Transverse colon (tissue), 4 donors: Measurements from ENCODE around the gene PRR20D. TPM values are rescaled to one million over a fixed set of nuclear protein-coding genes. Genes with fewer than 3 reads are reported as not detected.
"Not testable (repeated sequence)": the region's sequence is repeated elsewhere in the genome, so short reads cannot be mapped to it uniquely, and the experiment has no call there.

Experiments
- DNase-seq: peaks from one replicate; pipeline ENCODE4 v3.0.0-alpha.2; 2019
- H3K27ac ChIP-seq, 4 donors: fragments of 200-600 bp; sonication (generic); 2 replicates each; pipeline ENCODE4 v1.5.1; 2016 to 2018; ENCODE audit warnings: inconsistent platforms in 4 of 4
- H3K27me3 ChIP-seq: fragments of 200-600 bp; sonication (generic); 2 replicates; pipeline ENCODE4 v1.5.1; 2017; ENCODE audit warnings: inconsistent platforms
- H3K36me3 ChIP-seq, 4 donors: fragments of 200-600 bp; sonication (generic); 2 replicates each; pipeline ENCODE4 v1.5.1; 2017 to 2019; ENCODE audit warnings: inconsistent platforms in 4 of 4
- H3K4me1 ChIP-seq, 4 donors: fragments of 200-600 bp; sonication (generic); 2 replicates each; pipeline ENCODE4 v1.5.1; 2017 to 2020; ENCODE audit warnings: inconsistent platforms in 4 of 4
- H3K4me3 ChIP-seq, 4 donors: fragments of 200-600 bp; sonication (generic); 1 replicate in 1 of 4; 2 replicates in 3 of 4; pipeline versions ENCODE4 v1.5.1 to v1.6.1; 2017 to 2019; ENCODE audit warnings: inconsistent platforms in 4 of 4
- H3K9me3 ChIP-seq, 2 donors: fragments of 200-600 bp; sonication (generic); 2 replicates each; pipeline ENCODE4 v1.5.1; 2017 to 2019; ENCODE audit warnings: inconsistent platforms in 2 of 2
- CTCF ChIP-seq, 5 experiments: fragments of 200-600 bp in 3 of 5; fragments of 450-650 bp in 2 of 5; sonication (generic) in 3 of 5; IDR thresholded peaks; 1 replicate in 2 of 5; 2 replicates in 3 of 5; pipeline ENCODE4 v1.5.1; 2016 to 2017; ENCODE audit warnings: antibody characterized with exemption in 5 of 5, inconsistent platforms in 3 of 5, mild to moderate bottlenecking in 2 of 5, moderate library complexity in 1 of 5
- EP300 ChIP-seq: sonication (generic); formaldehyde crosslinking; IDR thresholded peaks from one replicate; pipeline ENCODE4 v1.6.1; 2017; ENCODE audit warnings: antibody characterized with exemption, low read depth
- POLR2A ChIP-seq: fragments of 450-650 bp; IDR thresholded peaks from one replicate; pipeline ENCODE4 v1.6.1; 2016; ENCODE audit warnings: antibody characterized with exemption, mild to moderate bottlenecking, moderate library complexity
- POLR2AphosphoS5 ChIP-seq, 3 donors: sonication (generic); formaldehyde crosslinking; IDR thresholded peaks; one replicate each; pipeline ENCODE4 v1.6.1; 2016; ENCODE audit warnings: antibody characterized with exemption in 3 of 3
- WGBS, 2 donors: methylation state at CpG; one replicate each; pipeline ENCODE4 v1.1.5; 2018; ENCODE audit warnings: low coverage in 1 of 2; 5-methylcytosine and 5-hydroxymethylcytosine counted together
- in situ Hi-C, 4 donors: fragments of 200-750 bp; cut with MboI; loops; one replicate each; pipeline versions ENCODE4 v1.15.0 to v1.15.1; 2017; ENCODE audit warnings: low sequenced_read_pairs in 3 of 4, low pct_ligation_motif_present in 1 of 4, low pct_unique_long_range_greater_than_20kb in 1 of 4
- intact Hi-C: fragments of 100-400 bp; cut with DNase I; formaldehyde crosslinking; loops from one replicate; pipeline ENCODE4 v1.15.1; 2023; ENCODE audit warnings: low total_unique reads
- total RNA-seq, 4 donors: library from RNA; depleted of rRNA; stranded (reverse); fragments of >200 nt; gene quantifications; one replicate each; pipeline ENCODE4 v1.1.0, GENCODE V29; 2016

PRR20D gene
- not detected for total RNA-seq

GRCh38 chr13:57160332-57160731 lies at the start of gene PRR20D:
Gene PRR20D (plus strand): TSS chr13:57160632. CDS start chr13:57161019, 387 bp downstream.
- H3K4me3 ChIP-seq, H3K36me3 ChIP-seq, H3K27ac ChIP-seq, H3K27me3 ChIP-seq, H3K4me1 ChIP-seq, in situ Hi-C loops, H3K9me3 ChIP-seq, intact Hi-C loops, DNase-seq: not testable (repeated sequence)
- WGBS, 2 donors: no CpG with 5 or more reads among the region's 22 CpGs

- H3K4me1 ChIP-seq: no peaks in the 10 kb centered on the region
- no peaks in the 10 kb centered on the region for H3K36me3 ChIP-seq
- in situ Hi-C loops (loop anchor here in 2 of 4 donors (25.0 kb wide), 1 partner anchor 97 kb away; no protein-coding TSS in a partner anchor), intact Hi-C loops (no loop called here)
- H3K9me3 ChIP-seq: no peaks in the 10 kb centered on the region
- DNase-seq: no peak
- no peaks in the 10 kb centered on the region for H3K27me3 ChIP-seq
- TF ChIP-seq POLR2A (no peak), EP300 (no peak), CTCF (IDR thresholded peaks at IDR 0.05) (no peak), POLR2AphosphoS5 (IDR thresholded peaks at IDR 0.05) (no peak)
- WGBS, 2 donors: 82 to 90% methylated on average over 4 of the region's 4 CpGs
- no peak overlapping the region for H3K27ac ChIP-seq
- H3K4me3 ChIP-seq: no peak overlapping the region
Observed at GRCh38 chr13:57114945-57115344, 45.5 kb upstream of the PRR20D start.

GRCh38 chr13:57123681-57124080 lies 36.8 kb upstream of the PRR20D start:
- Histone ChIP-seq H3K9me3 (no peaks in the 10 kb centered on the region), H3K27me3 (no peaks in the 10 kb centered on the region), H3K4me3 (no peak overlapping the region), H3K4me1 (no peaks in the 10 kb centered on the region), H3K27ac (no peak overlapping the region), H3K36me3 (no peaks in the 10 kb centered on the region)
- intact Hi-C loops (no loop called here), in situ Hi-C loops (loop anchor here in 2 of 4 donors (25.0 kb wide), 1 partner anchor 89 kb away; no protein-coding TSS in a partner anchor)
- no peak for DNase-seq
- TF ChIP-seq POLR2AphosphoS5 (IDR thresholded peaks at IDR 0.05) (no peak), POLR2A (no peak), EP300 (no peak), CTCF (IDR thresholded peaks at IDR 0.05) (no peak)
- 64 to 75% methylated on average over 1 of the region's 1 CpG for WGBS, 2 donors

GRCh38 chr13:57128909-57129308 lies 31.5 kb upstream of the PRR20D start:
- in situ Hi-C loops (no loop called here), intact Hi-C loops (no loop called here)
- TF ChIP-seq POLR2A: no peak
- no peak for TF ChIP-seq CTCF (IDR thresholded peaks at IDR 0.05)
- no peak for TF ChIP-seq EP300
- TF ChIP-seq POLR2AphosphoS5 (IDR thresholded peaks at IDR 0.05): no peak
- no peak for DNase-seq
- H3K27me3 ChIP-seq: no peaks in the 10 kb centered on the region
- WGBS, 2 donors: 78 to 90% methylated on average over 4 to 6 of the region's 6 CpGs
- H3K36me3 ChIP-seq: no peaks in the 10 kb centered on the region
- H3K4me3 ChIP-seq: no peak overlapping the region
- H3K4me1 ChIP-seq: no peaks in the 10 kb centered on the region
- no peaks in the 10 kb centered on the region for H3K9me3 ChIP-seq
- H3K27ac ChIP-seq: no peak overlapping the region

GRCh38 chr13:57136093-57136492 lies 24.3 kb upstream of the PRR20D start:
- TF ChIP-seq POLR2AphosphoS5 (IDR thresholded peaks at IDR 0.05) (no peak), CTCF (IDR thresholded peaks at IDR 0.05) (no peak), POLR2A (no peak), EP300 (no peak)

More at GRCh38 chr13:57136093-57136492, 24.3 kb upstream of the PRR20D start:
- Histone ChIP-seq H3K9me3 (no peaks in the 10 kb centered on the region), H3K27ac (no peak overlapping the region), H3K4me1 (peaks cover 0 to 3% (median 0%) of the 10 kb centered on the region in 4 donors), H3K27me3 (no peaks in the 10 kb centered on the region), H3K4me3 (no peak overlapping the region), H3K36me3 (no peaks in the 10 kb centered on the region)
- 46 to 58% methylated on average over 2 of the region's 2 CpGs for WGBS, 2 donors
- no peak for DNase-seq
- intact Hi-C loops: no loop called here
- in situ Hi-C loops: no loop called here
